Measurements from ENCODE around the gene ACTR6.

DNA sequence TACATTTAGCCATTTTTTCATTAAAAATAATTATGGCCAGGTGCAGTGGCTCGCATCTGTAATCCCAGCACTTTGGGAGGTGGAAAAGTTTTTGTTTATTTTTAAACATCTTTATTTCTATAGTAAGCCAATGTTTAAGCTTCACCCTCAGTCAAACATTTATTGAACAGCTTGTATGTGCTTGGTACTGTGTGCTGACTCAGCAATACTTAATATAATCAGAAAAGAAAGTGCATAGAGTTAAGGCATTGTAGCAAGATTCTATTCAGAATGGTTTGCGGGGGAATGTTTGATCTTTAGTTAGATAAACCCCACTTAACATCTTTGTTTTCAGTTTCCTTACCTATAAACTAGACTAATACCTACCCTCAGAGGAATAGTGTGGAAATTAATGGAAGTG is 11.1 kb downstream of the ACTR6 start:
- TF ChIP-seq, protein P1, sequence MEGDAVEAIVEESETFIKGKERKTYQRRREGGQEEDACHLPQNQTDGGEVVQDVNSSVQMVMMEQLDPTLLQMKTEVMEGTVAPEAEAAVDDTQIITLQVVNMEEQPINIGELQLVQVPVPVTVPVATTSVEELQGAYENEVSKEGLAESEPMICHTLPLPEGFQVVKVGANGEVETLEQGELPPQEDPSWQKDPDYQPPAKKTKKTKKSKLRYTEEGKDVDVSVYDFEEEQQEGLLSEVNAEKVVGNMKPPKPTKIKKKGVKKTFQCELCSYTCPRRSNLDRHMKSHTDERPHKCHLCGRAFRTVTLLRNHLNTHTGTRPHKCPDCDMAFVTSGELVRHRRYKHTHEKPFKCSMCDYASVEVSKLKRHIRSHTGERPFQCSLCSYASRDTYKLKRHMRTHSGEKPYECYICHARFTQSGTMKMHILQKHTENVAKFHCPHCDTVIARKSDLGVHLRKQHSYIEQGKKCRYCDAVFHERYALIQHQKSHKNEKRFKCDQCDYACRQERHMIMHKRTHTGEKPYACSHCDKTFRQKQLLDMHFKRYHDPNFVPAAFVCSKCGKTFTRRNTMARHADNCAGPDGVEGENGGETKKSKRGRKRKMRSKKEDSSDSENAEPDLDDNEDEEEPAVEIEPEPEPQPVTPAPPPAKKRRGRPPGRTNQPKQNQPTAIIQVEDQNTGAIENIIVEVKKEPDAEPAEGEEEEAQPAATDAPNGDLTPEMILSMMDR (IDR thresholded peaks at IDR 0.05): no peak
- TF ChIP-seq POLR2A (IDR thresholded peaks at IDR 0.05) (no peak), EP300 (IDR thresholded peaks at IDR 0.05) (no peak), POLR2AphosphoS5 (IDR thresholded peaks at IDR 0.05) (no peak)
